Fibroblast of lung (primary cell): ENCODE measurements around the gene ABL2.

Source experiments
- CTCF ChIP-seq, 2 donors: IDR thresholded peaks in 1 of 2; conservative IDR thresholded peaks in 1 of 2; 1 replicate in 1 of 2; 2 replicates in 1 of 2; pipeline ENCODE4 v1.5.1; 2011 to 2012; ENCODE audit warnings: low read length in 2 of 2, control low read depth in 1 of 2, inconsistent platforms in 1 of 2, low read depth in 1 of 2, mild to moderate bottlenecking in 1 of 2
- EZH2 ChIP-seq: IDR thresholded peaks from 2 replicates; pipeline ENCODE4 v1.5.1; 2012; ENCODE audit warnings: low read length, control low read depth, mild to moderate bottlenecking; ENCODE audit errors: missing control alignments

DNA sequence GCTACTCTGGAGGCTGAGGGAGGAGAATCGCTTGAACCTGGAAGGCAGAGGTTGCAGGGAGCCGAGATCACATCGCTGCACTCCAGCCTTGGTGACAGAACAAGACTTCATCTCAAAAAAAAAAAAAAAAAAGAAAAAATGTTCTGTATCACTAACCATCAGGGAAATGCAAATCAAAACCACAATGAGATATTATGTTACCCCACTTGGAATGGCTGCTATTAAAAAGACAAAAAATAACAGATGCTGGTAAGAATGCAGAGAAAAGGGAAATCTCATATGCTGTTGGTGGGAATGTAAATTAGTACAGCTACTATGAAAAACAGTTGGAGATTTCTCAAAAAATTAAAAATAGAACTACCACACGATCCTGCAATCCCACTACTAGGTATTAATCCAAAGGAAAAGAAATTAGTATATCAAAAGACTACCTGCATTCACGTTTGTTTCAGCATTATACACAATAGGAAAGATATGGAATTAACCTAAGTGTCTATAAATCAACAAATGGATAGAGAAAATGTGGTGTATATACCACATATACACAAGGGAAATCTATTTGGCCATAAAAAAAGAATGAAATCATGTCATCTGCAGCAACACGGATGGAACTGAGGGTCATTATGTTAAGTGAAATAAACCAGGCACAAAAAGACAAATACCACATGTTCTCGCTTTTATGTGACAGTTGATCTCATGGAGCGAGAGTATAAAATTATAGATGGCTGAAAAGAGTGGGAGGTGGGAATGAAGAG is 62.6 kb downstream of the ABL2 start:
- no peak for TF ChIP-seq EZH2
- no peak for TF ChIP-seq CTCF (conservative IDR thresholded peaks at IDR 0.05 in 1 of 2, IDR thresholded peaks at IDR 0.05 in 1 of 2; ENCODE audit: low read depth in 1 of 2, low read length in 2 of 2)
